ENCODE measurements around the gene ATP8A2.

- TF ChIP-seq, protein P1, sequence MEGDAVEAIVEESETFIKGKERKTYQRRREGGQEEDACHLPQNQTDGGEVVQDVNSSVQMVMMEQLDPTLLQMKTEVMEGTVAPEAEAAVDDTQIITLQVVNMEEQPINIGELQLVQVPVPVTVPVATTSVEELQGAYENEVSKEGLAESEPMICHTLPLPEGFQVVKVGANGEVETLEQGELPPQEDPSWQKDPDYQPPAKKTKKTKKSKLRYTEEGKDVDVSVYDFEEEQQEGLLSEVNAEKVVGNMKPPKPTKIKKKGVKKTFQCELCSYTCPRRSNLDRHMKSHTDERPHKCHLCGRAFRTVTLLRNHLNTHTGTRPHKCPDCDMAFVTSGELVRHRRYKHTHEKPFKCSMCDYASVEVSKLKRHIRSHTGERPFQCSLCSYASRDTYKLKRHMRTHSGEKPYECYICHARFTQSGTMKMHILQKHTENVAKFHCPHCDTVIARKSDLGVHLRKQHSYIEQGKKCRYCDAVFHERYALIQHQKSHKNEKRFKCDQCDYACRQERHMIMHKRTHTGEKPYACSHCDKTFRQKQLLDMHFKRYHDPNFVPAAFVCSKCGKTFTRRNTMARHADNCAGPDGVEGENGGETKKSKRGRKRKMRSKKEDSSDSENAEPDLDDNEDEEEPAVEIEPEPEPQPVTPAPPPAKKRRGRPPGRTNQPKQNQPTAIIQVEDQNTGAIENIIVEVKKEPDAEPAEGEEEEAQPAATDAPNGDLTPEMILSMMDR (IDR thresholded peaks at IDR 0.05): no peak
- TF ChIP-seq EP300 (IDR thresholded peaks at IDR 0.05) (no peak), POLR2A (IDR thresholded peaks at IDR 0.05; ENCODE audit: low read depth) (no peak)
These were observed 360.5 kb downstream of the ATP8A2 start for GRCh38 chr13:25732111-25732865.
